COLO668 (cell line): ENCODE results near the gene PDE2A.

Experiments
- DNase-seq: peaks from one replicate; lab custom pipeline; 2025; ENCODE audit not compliant: unreplicated experiment; lab: John Stamatoyannopoulos, UW

PDE2A gene

DNA sequence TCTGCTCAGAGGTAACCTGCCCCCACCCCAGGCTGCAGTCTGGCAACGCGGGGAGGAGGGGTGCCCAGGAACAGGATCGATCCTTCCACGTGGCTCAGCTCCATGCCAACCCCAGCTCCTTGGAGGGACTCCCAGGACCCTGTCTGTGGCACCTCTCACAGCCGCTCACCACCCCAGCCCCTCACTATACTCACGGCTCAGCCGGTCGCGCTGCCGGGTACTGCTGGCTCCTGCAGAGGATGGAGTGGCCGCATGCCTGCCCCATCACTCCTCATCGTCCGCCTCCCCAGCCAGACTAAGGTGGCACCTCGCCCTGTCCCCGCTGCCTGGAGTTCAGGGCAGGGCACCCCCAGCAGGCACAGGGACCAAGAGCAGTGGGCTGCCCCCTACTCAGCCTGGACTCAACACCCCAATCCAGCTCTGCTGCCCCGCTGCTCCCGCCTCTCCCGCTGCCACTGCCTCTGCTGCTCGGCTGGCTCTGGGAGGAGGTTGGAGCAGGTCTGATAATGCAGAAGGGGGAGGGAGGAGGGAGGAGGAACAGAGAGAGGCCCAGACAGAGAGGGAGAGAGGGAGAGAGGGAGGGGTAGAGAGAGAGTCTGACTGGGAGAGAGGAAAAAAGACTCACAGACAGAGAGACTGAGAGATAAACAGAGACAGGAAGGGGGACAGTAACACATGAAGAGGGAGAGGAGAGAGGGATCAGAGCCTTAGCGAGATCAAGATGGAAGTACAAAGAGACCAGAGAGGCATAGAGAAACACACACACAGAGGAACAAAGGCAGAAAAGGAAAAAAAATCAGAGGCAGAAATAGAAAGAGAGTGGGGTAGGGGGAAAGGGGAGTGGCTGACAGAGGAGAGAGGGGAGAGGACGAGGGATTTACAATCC, at the start of gene PDE2A:
Gene PDE2A (minus strand): TSS at position 480 of the 886 bp plus-strand sequence. CDS start 215 bp downstream, at position 265.
- DNase-seq, result no peak

DNA sequence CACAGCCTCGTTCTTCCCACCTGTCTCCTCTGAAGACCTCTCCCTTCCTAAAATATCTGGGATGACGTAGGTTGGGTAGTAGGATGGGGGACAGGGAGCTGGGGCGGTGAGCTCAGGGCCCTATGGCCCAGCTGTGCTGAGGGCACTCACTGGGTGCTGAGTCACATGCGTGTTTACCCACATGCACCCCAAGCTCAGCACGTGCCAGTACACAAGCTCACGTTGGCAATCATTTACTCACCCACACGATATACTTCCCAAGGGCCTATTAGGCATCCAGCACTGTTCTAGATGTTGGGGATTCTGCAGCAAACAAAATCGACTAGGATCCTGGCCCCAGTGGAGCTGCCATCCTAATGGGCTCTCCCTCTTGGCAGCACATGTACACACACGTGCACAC, 49.3 kb upstream of the PDE2A start:
- no peak for DNase-seq

DNA sequence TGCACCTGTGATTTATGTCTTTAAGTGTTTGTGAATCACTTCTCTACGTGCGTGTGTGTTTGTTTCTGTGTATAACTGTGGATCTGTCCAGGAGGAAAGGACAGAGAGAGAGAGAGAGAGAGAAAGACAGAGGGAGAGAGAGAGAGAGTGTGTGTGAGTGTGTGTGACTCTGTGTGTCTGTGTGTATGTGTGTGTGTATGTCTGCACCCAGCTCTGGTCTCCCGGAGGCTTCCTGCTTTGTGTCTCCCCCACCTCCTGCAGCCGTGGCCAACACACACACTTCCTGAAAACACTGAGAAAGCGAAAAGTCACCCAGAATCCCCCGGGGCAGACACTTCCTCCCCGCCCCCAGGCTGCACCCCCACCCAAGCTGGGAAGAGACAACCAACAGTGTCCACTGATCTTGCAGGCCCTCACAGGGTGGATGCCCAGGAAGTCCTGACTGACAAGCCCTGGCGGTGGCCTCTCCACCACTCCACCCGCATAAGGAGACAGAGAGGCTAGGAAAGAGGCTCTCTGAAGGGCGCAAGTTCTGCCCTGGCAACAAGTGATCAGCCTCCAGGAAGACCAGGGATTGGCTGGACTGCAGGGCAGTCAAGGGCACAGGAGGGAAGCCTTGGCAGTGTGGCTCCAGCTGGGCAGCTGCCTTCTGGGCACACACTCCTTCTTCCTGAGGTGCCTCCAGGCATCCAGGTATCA, 48.0 kb upstream of the PDE2A start:
- DNase-seq, result peak; percentile 62

DNA sequence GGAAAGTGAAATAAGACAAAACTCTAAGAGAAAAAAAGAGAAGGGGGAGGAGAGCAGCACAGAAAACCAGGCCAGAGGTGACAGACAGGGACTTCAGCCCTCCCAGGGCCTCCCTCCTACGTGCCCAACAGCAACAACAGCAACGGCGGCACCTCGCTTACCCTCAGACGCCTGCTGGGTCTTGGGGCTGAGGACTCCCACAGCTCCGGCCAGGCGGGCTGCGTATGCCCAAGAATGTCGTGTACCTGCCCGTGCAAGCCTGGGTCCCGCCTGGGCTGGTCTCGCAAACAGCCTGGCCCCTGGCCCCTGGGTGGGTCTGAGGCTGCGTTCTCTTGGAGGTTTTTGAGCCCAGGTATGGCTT, 47.4 kb upstream of the PDE2A start:
- DNase-seq, result peak; percentile 3

DNA sequence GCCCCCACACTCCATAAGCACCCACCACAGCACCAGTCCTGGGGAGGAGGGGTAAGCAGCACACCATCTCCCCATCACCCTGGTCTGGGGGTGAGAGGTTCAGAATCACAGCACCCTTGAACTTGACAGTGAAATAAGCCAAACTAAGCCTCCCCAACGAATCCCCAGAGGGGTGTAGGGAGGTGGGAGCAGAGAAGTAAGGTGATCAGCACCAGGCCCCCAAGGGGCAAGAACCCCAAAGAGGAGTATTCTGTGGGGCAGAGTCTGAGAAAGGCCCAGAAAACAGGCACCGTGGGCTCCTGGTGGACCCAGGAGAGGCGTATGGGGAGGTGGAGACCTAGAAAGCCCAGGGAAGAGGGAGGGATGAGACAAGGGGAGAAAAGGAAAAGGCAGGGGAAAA, 47.1 kb upstream of the PDE2A start:
- DNase-seq, result no peak

DNA sequence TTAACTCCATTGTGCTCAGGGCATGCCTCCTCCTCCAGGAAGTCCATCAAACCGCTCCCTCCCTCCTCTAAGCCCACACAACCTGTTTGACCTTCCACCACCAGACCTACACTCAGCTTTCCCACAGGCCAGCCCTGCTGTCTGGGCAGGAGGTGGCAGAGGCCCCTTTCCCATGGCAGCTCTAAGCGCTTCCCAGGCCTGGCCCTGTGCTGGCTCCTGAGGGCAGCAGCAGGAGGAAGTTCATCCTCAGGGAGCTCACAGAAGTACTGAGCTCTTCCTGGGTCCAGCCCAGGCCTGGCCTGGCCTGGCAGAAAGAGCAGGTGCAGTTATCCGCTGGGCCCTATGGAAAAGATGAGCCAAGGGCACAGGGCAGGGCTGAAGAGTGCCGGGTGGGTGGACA, 46.6 kb upstream of the PDE2A start:
- no peak for DNase-seq

DNA sequence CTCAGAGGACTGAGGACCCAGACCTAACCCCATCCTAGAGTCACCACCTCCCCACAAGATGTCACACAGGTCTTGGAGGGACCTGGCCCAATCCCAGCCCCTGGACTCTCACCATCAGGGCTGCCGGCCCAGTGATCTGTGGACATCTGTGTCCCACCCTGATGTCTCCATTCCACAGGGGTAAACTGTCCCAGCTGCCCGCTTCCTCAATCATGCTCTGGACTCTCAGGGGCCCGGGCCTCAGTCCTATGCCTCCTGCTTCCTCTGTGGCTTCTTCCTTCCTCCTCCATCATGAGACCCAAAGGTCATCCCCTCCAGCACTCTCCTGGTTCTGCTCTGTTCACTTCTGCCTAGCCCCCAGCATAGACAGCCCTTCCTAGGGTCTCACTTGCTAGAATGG, 45.8 kb upstream of the PDE2A start:
- DNase-seq, result no peak

DNA sequence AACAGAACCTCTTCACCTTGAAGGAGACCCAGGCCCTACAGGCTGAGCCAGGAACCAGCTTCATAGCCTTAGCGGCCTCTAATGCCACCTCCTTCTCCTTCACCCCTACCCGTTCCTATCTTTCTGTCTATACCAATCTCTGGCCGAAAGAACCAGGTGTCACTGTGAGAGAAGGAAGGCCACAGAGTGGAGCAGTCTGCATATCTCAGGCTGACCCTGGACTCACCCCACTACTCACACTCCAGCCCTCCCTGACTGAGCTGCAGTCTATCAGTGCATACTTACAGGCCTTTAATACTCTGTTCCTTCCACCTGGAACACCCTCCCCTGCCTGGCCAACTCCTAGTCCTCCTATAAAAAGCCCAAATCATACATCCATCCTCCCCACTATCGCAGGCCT, 45.3 kb upstream of the PDE2A start:
- DNase-seq, result no peak

DNA sequence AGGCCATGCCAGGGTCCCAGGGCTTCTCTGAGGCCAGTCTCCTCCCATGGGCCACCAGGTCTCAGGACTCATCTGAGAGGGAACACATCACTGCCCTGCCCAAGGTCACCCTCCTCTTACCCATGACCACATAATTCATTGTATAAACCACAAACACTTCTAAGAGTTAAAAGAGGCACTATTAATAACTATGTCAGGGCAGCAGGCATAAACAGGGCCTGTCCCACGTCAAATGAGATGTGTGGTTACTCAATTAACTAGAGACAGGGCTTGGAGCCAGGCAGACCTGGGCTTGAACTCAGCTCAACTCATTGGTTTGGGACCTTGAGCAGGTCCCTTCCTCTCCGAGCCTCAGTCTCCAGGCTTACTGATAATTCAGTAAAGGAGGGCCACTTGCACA, 44.9 kb upstream of the PDE2A start:
- DNase-seq, result no peak

DNA sequence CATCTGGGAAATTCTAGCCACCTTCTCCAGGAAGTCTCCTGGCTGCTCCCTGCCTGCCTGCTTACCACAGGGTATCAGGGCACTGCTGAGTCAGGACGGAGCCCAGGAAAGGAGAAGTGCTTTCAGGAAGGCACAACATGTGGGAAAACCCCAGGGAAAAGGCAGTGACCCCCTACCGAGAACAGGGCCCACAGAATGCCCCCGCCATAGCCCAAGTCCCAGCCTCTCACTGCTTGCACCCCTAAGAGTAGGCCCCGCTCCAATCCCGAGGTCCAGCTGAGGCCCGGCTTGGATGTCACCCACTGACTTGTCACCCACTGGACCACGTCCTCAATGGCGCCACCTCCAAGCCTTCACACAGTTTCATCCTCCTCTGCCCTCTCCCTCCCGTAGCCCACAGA, 43.9 kb upstream of the PDE2A start:
- DNase-seq, result no peak

DNA sequence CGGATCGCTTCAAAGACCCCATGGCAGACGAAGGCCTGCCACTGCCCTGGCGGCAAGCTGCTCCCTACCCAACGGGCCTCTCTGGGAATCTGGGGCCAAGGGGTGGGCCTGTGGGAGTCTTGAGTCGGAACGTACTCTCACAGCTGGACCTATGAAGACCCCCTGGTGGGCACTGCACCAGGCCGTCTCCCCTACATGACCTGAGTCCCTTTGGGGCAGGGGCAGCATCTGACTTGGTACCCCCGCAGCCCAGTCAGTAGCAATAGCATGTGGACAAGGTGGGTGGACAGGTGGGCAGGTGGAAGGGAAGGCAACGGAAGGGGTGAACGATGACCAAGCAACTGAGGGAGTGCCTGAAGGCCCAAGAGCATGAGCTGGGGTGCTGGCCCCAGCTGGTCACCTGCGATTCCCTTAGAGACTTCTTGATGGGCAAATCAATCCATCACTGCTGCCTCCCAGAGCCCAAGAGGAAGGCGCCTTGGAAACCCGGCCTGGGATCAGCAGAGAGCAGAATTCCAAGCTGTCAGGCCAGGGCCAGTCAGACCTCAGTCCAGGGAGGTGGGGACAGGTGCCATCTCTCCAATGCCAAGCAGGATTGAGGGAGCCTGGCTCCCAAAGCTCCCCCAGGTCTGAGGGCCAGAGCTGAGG, 42.7 kb upstream of the PDE2A start:
- DNase-seq, result no peak

DNA sequence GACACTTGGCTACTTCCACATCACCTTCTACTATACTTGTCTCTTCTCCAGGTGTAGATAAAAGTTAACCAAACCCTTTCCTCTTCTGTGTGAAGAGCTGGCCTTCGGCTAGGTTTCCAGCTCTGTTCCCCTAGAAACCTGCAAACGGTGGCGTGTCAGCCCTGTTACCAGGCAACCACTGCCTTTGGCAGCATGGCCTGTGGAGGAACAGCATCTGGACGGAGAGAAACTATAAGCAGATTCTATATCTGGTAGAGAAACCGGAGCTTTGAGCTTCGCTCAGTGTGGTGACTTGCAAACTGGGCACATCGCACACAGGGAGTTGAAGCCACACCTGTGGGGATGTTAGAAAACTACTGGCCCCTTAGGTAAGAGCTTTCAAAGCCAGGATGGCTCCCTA, 42.1 kb upstream of the PDE2A start:
- no peak for DNase-seq

DNA sequence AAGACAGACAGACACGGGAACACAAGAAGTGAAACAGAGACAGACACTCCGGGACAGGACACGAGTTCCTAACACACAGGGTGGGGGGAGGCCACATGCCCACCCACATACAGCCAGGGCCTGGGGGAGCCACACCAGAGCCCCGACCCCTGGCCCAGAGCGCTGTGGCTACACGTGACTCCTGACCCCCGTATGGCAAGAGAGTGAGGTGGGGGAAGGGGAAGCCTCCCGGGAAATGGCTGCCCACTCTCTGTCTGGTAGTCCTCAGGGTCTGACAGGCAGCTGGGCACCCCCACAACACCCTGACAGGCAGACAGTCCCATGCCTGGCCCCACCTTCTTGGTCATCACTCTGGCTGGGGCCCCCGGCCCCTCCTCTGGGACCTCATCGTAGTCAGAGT, 38.6 kb upstream of the PDE2A start:
- DNase-seq, result no peak

DNA sequence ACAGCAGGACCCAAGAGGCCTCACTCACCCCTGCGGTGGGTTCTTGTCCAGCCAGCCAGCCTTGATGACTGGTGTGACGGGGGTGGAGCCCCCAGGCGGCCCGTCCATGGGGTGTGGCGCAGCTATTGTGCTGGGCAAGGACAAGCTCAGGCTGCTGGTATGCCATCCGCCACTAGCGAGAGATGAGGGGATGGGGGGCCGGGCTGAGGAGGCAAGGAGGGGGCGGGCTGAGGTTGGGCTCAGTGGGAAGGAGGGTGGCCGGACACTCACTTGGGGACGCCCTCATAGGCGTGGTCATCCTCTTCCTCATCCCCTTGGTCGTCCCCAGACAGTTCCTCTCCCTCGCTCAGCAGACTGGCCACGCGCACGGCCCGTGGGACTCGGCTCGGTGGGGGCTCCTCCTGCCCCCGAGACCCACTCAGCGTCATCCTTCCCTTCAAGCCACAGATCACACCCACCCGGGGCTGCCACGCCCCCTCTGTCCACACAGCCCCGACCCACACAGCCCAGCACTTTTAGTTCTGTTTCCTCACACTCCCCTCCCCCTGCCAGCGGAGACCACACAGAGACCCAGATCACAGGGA, 38.0 kb upstream of the PDE2A start:
- no peak for DNase-seq

DNA sequence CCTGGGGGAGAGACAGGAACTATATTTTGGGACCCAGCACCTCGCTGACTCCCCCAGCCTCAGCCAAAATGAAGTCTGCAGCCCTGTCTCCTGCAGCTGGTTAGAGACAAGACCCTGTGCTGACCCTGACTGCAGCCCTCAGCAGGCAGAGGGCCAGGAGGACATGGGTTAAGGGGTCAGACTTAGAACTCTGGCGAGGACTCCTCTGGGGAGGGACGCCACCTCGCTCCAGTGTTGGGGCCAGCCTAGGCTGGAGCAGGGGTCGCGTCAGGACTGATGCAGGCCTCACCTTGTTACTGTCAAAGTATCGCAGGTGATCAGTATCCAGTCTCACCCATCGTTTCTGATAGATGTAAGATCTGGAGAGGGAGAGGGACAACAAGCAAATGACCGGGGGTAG, 36.9 kb upstream of the PDE2A start:
- DNase-seq, result no peak

DNA sequence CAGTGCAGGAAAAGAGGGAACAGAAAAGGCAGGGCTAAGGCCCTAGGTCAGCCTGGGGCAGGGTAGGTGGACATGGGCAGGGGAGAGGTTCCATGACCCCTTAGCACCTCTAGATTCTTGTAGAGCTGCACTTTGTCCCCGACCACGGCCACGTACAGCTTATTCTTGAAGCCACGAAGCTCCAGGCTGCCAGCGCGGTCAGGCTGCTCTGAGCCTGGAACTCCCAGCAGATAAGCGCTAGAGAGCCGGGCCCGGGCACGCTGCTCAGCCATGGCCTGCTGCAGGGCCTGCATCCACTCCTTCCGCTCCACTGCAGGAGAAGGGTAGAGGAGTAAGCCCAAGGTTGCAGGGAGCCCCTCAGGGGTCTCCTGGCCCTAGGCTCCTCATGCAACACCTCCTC, 36.1 kb upstream of the PDE2A start:
- no peak for DNase-seq

DNA sequence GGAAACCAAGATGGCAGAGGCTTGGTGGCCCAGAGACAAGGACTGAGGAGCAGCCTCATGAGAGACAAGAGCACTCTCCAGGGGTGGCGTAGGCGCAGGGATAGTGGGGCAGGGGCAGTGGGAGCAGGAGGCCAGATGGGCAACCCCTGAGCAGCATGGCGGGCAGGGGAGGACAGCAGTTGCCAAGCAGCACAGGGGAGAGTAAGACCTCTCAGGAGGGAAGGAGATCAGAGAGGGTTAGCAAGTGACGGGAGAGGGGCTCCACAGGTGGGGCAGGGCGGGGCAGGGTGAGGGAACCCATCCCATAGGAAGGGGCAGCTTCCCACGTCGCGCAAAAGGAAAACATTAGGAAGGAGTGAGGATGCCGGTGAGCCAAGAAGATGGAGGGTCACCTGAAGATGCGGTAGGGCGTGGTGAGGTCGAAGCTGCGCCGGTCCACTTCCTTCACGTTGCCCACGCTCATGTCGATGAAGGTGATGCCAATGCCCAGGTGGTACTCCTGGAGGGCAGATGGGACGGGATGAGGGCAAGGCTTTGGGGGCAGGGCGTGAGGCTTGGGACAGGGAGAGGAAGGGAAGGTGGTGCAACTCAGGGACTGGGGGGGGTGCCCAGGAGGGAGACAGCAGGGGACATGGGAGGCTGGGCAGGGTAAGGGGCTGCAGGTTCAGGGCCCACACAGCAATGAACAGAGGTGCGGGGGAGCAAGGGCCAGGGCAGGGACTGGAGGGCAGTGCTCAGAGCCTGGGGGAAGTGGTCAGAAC, 35.4 kb upstream of the PDE2A start:
- no peak for DNase-seq

DNA sequence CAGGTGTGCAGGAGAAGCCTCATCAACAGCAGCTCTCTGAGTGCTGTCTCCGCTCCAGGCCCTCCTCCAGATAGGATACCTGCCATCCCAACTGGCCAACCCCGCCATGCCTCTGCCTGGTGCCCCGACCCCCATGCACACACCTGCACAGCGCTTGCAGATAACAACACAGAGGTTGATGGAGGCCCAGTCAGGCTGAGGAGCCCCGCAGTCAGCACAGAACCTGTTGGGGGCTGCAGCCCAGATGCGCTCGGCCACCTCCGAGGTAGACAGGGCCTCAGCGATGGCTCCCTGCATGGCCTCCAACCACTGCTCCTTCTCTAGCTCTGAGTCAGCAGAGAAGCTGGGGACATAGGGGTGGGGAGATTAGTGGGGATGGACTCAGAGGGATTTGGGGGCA, 32.8 kb upstream of the PDE2A start:
- DNase-seq, result no peak

DNA sequence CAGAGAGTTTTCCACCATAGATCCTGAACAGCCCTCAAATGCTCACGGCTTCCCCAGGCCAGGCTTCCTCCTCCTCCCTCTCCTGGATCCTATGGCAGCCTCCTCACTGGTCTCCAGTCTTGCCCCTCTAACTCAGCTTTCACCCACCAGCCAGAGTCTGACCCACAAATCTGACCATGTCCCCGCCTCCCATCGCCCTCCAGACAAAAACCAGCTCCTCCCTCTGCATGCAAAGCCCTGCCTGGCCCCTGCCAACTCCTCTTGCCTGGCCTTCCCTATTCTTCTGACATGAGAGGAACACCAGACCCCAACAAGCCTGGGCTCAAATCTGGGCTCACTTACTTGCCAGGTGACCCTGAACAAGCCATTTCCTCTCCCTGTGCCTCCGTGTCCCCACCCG, 32.4 kb upstream of the PDE2A start:
- DNase-seq, result no peak

DNA sequence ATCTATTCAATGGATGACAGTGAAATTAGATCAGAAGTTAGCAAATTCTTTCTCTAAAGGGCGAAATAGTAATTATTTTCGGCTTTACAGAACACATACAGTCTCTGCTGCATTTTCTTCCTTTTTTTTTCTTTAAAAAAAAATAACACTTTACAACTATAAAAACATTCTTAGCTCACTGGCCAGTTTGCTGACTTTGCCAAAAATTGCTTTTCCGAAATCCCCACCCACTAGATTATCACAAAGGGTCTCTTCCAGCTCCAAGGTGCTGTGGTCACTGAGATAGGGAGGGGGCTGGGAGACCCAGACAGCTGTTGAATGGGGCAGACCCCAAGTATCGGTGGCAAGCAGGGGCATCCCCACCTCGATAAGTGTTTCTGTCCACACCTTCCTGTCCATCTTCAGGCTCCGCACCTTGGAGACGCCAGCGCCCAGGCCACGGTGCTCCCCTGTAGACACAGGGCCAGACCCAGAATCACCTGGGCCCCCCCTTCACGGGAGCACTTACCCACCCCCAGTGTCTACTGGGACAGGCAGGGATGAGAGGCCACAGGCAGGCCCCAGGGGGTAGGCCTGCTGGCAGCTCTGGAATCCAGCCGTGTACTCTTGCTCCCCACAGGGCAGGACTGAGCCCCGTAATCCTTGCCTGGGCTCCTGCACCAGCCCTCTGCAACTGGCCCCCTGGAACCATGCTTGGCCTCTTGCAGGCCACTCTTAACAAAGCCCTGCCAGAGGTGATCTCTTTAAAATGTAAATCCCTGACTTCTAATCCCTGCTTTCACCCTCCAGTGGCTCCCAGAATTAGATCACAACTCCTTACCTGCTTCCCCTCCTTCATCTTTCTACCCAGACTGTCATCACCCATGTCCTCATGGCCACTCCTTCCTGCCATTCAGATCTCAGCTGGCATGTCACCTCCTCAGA, 31.5 kb upstream of the PDE2A start:
- DNase-seq, result no peak
